Breast epithelium (tissue), 3 donors: ENCODE results near the gene ECPAS.

Experiments
- POLR2AphosphoS5 ChIP-seq, 3 donors: sonication (generic); formaldehyde crosslinking; IDR thresholded peaks; one replicate each; pipeline ENCODE4 v1.6.1; 2017; ENCODE audit warnings: antibody characterized with exemption in 3 of 3
- TF ChIP-seq, protein P1 (sequence below), 3 donors: fragments of 450-650 bp; IDR thresholded peaks; one replicate each; pipeline ENCODE4 v1.5.1; 2016 to 2017; ENCODE audit warnings: antibody characterized with exemption in 3 of 3, mild to moderate bottlenecking in 3 of 3, moderate library complexity in 3 of 3

- TF ChIP-seq, protein P1, sequence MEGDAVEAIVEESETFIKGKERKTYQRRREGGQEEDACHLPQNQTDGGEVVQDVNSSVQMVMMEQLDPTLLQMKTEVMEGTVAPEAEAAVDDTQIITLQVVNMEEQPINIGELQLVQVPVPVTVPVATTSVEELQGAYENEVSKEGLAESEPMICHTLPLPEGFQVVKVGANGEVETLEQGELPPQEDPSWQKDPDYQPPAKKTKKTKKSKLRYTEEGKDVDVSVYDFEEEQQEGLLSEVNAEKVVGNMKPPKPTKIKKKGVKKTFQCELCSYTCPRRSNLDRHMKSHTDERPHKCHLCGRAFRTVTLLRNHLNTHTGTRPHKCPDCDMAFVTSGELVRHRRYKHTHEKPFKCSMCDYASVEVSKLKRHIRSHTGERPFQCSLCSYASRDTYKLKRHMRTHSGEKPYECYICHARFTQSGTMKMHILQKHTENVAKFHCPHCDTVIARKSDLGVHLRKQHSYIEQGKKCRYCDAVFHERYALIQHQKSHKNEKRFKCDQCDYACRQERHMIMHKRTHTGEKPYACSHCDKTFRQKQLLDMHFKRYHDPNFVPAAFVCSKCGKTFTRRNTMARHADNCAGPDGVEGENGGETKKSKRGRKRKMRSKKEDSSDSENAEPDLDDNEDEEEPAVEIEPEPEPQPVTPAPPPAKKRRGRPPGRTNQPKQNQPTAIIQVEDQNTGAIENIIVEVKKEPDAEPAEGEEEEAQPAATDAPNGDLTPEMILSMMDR (IDR thresholded peaks at IDR 0.05) = no peak
- no peak for TF ChIP-seq POLR2AphosphoS5 (IDR thresholded peaks at IDR 0.05)
Measured at GRCh38 chr9:111501005-111501562, 16.9 kb upstream of the ECPAS start.
